ENCODE results near the gene HHLA2.
"Not testable (repeated sequence)": the region's sequence is repeated elsewhere in the genome, so short reads cannot be mapped to it uniquely, and the experiment has no call there.

Gene HHLA2

GRCh38 chr3:108296239-108296638 is at the start of gene HHLA2:
HHLA2 (plus strand) TSS chr3:108296548; CDS start chr3:108351814, 55,266 bp downstream.
- no peak for DNase-seq

- no peak for DNase-seq
Observed at GRCh38 chr3:108250626-108251025, 45.7 kb upstream of the HHLA2 start.

GRCh38 chr3:108251265-108251664 is 45.1 kb upstream of the HHLA2 start:
- no peak for DNase-seq

- no peak for DNase-seq
Observed at GRCh38 chr3:108251844-108252243, 44.5 kb upstream of the HHLA2 start.

GRCh38 chr3:108255131-108255530 is 41.2 kb upstream of the HHLA2 start:
- no peak for DNase-seq

GRCh38 chr3:108264534-108265298 is 31.6 kb upstream of the HHLA2 start:
- DNase-seq: not testable (repeated sequence)

GRCh38 chr3:108268235-108268634 is 28.1 kb upstream of the HHLA2 start:
- DNase-seq: not testable (repeated sequence)

- no peak for DNase-seq
Observed at GRCh38 chr3:108271626-108272025, 24.7 kb upstream of the HHLA2 start.

- not testable (repeated sequence) for DNase-seq
Observed at GRCh38 chr3:108279066-108279465, 17.3 kb upstream of the HHLA2 start.

- no peak for DNase-seq
Observed at GRCh38 chr3:108280476-108280875, 15.9 kb upstream of the HHLA2 start.

GRCh38 chr3:108281670-108282069 is 14.7 kb upstream of the HHLA2 start:
- no peak for DNase-seq

- DNase-seq: no peak
Observed at GRCh38 chr3:108283006-108283405, 13.3 kb upstream of the HHLA2 start.

- no peak for DNase-seq
Observed at GRCh38 chr3:108283989-108284388, 12.4 kb upstream of the HHLA2 start.

GRCh38 chr3:108285176-108285575 is 11.2 kb upstream of the HHLA2 start:
- DNase-seq: no peak

GRCh38 chr3:108287146-108287545 is 9.2 kb upstream of the HHLA2 start:
- no peak for DNase-seq

- DNase-seq: not testable (repeated sequence)
Observed at GRCh38 chr3:108288193-108288592, 8.2 kb upstream of the HHLA2 start.

- no peak for DNase-seq
Observed at GRCh38 chr3:108289159-108289558, 7.2 kb upstream of the HHLA2 start.

GRCh38 chr3:108292450-108292849 is 3.9 kb upstream of the HHLA2 start:
- no peak for DNase-seq

GRCh38 chr3:108292905-108293328 is 3.4 kb upstream of the HHLA2 start:
- DNase-seq: no peak

GRCh38 chr3:108293858-108294257 is 2.5 kb upstream of the HHLA2 start:
- no peak for DNase-seq

GRCh38 chr3:108295421-108296175 is 750 bp upstream of the HHLA2 start:
- DNase-seq: no peak

- no peak for DNase-seq
Observed at GRCh38 chr3:108297647-108298046, 1.3 kb downstream of the HHLA2 start.

GRCh38 chr3:108298056-108298455 is 1.7 kb downstream of the HHLA2 start:
- DNase-seq: no peak
